ENCODE data around the gene CBX8. TPM values are rescaled to one million over a fixed set of nuclear protein-coding genes. Genes with fewer than 3 reads are reported as not detected.

CBX8 gene
- total and polyA plus RNA-seq, 2 of the 13 experiments (the other 11 are each of a cell fraction or from before 2014, with no cell fraction given) = 0.34 to 12.6 TPM

DNA sequence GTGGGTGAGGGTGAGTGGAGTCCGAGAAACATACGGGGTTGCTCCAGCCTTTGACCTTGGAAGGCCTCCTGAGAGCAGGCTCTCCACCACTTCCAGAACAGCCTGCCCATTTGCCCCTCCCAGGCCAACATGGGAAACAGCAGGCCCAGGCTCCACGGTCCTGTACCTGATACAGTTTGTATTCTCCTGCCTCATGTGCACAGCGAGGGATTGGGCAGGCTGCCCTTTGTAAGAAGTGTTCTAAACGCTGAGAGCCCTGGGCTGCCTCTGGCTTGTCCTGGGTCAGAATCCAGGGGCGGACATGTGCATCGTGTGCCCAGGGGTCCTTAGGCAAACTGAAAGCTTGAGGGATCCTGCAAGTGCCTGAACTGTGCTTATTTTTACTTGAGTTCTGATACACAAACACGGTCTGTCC, 22.3 kb downstream of the CBX8 start (continued):
- TF ChIP-seq, protein P1, sequence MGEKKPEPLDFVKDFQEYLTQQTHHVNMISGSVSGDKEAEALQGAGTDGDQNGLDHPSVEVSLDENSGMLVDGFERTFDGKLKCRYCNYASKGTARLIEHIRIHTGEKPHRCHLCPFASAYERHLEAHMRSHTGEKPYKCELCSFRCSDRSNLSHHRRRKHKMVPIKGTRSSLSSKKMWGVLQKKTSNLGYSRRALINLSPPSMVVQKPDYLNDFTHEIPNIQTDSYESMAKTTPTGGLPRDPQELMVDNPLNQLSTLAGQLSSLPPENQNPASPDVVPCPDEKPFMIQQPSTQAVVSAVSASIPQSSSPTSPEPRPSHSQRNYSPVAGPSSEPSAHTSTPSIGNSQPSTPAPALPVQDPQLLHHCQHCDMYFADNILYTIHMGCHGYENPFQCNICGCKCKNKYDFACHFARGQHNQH (CRISPR knock-in tag; IDR thresholded peaks at IDR 0.05) = no peak
- TF ChIP-seq, protein P2, sequence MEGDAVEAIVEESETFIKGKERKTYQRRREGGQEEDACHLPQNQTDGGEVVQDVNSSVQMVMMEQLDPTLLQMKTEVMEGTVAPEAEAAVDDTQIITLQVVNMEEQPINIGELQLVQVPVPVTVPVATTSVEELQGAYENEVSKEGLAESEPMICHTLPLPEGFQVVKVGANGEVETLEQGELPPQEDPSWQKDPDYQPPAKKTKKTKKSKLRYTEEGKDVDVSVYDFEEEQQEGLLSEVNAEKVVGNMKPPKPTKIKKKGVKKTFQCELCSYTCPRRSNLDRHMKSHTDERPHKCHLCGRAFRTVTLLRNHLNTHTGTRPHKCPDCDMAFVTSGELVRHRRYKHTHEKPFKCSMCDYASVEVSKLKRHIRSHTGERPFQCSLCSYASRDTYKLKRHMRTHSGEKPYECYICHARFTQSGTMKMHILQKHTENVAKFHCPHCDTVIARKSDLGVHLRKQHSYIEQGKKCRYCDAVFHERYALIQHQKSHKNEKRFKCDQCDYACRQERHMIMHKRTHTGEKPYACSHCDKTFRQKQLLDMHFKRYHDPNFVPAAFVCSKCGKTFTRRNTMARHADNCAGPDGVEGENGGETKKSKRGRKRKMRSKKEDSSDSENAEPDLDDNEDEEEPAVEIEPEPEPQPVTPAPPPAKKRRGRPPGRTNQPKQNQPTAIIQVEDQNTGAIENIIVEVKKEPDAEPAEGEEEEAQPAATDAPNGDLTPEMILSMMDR (CRISPR knock-in tag; IDR thresholded peaks at IDR 0.05) = peak; percentile 32; the same call in 1 of the 2 replicates
- no peak for TF ChIP-seq STAT5B (CRISPR knock-in tag; IDR thresholded peaks at IDR 0.05)
- peak; percentile 24; the same call in 1 of the 2 replicates for TF ChIP-seq MED1 (CRISPR knock-in tag; IDR thresholded peaks at IDR 0.05)
- TF ChIP-seq PHF5A (CRISPR knock-in tag; IDR thresholded peaks at IDR 0.05; ENCODE audit: low read depth, unreplicated experiment) = no peak
- TF ChIP-seq BRCA1 (CRISPR knock-in tag; IDR thresholded peaks at IDR 0.05) = no peak
- TF ChIP-seq, protein P3, sequence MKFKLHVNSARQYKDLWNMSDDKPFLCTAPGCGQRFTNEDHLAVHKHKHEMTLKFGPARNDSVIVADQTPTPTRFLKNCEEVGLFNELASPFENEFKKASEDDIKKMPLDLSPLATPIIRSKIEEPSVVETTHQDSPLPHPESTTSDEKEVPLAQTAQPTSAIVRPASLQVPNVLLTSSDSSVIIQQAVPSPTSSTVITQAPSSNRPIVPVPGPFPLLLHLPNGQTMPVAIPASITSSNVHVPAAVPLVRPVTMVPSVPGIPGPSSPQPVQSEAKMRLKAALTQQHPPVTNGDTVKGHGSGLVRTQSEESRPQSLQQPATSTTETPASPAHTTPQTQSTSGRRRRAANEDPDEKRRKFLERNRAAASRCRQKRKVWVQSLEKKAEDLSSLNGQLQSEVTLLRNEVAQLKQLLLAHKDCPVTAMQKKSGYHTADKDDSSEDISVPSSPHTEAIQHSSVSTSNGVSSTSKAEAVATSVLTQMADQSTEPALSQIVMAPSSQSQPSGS (CRISPR knock-in tag; IDR thresholded peaks at IDR 0.05) = 0 out of 2 replicates have a peak, but pooled peaks have one; percentile 27
- TF ChIP-seq ZNF777 (CRISPR knock-in tag; IDR thresholded peaks at IDR 0.05) = no peak
- no peak for TF ChIP-seq IRF2 (CRISPR knock-in tag; IDR thresholded peaks at IDR 0.05)
- TF ChIP-seq, protein P4, sequence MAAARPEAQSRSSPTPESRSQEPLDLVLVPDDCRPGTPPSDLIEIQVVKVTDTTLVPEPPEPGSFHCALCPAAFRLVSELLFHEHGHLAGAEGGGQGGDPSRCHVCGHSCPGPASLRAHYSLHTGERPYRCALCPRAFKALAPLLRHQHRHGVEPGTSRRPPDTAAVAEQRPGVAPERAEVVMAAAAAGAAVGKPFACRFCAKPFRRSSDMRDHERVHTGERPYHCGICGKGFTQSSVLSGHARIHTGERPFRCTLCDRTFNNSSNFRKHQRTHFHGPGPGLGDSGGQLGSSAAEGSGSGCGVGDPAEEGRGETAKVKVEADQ (CRISPR knock-in tag; IDR thresholded peaks at IDR 0.05; ENCODE audit: borderline replicate concordance) = no peak
- TF ChIP-seq GPN1 (CRISPR knock-in tag; IDR thresholded peaks at IDR 0.05; ENCODE audit: borderline replicate concordance) = no peak
- TF ChIP-seq ZNF773 (CRISPR knock-in tag; IDR thresholded peaks at IDR 0.05; ENCODE audit: borderline replicate concordance) = no peak
- TF ChIP-seq, protein P5, sequence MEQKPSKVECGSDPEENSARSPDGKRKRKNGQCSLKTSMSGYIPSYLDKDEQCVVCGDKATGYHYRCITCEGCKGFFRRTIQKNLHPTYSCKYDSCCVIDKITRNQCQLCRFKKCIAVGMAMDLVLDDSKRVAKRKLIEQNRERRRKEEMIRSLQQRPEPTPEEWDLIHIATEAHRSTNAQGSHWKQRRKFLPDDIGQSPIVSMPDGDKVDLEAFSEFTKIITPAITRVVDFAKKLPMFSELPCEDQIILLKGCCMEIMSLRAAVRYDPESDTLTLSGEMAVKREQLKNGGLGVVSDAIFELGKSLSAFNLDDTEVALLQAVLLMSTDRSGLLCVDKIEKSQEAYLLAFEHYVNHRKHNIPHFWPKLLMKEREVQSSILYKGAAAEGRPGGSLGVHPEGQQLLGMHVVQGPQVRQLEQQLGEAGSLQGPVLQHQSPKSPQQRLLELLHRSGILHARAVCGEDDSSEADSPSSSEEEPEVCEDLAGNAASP (CRISPR knock-in tag; IDR thresholded peaks at IDR 0.05; ENCODE audit: borderline replicate concordance) = no peak; the same call in 1 of the 2 replicates
- no peak for TF ChIP-seq NR2C2 (CRISPR knock-in tag; IDR thresholded peaks at IDR 0.05; ENCODE audit: borderline replicate concordance)
- TF ChIP-seq SAFB2 (CRISPR knock-in tag; IDR thresholded peaks at IDR 0.05; ENCODE audit: borderline replicate concordance, low read depth) = no peak
- no peak for TF ChIP-seq NFKBIZ (CRISPR knock-in tag; IDR thresholded peaks at IDR 0.05)
- TF ChIP-seq, protein P6, sequence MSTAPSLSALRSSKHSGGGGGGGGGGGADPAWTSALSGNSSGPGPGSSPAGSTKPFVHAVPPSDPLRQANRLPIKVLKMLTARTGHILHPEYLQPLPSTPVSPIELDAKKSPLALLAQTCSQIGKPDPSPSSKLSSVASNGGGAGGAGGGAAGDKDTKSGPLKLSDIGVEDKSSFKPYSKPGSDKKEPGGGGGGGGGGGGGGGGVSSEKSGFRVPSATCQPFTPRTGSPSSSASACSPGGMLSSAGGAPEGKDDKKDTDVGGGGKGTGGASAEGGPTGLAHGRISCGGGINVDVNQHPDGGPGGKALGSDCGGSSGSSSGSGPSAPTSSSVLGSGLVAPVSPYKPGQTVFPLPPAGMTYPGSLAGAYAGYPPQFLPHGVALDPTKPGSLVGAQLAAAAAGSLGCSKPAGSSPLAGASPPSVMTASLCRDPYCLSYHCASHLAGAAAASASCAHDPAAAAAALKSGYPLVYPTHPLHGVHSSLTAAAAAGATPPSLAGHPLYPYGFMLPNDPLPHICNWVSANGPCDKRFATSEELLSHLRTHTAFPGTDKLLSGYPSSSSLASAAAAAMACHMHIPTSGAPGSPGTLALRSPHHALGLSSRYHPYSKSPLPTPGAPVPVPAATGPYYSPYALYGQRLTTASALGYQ (CRISPR knock-in tag; IDR thresholded peaks at IDR 0.05) = no peak
- TF ChIP-seq, protein P7, sequence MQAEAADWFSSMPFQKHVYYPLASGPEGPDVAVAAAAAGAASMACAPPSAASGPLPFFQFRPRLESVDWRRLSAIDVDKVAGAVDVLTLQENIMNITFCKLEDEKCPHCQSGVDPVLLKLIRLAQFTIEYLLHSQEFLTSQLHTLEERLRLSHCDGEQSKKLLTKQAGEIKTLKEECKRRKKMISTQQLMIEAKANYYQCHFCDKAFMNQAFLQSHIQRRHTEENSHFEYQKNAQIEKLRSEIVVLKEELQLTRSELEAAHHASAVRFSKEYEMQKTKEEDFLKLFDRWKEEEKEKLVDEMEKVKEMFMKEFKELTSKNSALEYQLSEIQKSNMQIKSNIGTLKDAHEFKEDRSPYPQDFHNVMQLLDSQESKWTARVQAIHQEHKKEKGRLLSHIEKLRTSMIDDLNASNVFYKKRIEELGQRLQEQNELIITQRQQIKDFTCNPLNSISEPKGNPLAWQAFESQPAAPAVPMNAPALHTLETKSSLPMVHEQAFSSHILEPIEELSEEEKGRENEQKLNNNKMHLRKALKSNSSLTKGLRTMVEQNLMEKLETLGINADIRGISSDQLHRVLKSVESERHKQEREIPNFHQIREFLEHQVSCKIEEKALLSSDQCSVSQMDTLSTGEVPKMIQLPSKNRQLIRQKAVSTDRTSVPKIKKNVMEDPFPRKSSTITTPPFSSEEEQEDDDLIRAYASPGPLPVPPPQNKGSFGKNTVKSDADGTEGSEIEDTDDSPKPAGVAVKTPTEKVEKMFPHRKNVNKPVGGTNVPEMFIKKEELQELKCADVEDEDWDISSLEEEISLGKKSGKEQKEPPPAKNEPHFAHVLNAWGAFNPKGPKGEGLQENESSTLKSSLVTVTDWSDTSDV (CRISPR knock-in tag; IDR thresholded peaks at IDR 0.05) = no peak

Measured in HepG2 (cell line).